WTC11 (cell line): Measurements from ENCODE around the gene CUTC. TPM values are rescaled to one million over a fixed set of nuclear protein-coding genes. Genes with fewer than 3 reads are reported as not detected.

ENCODE experiments used
- ATAC-seq: fragments of 200-7000 bp; cut with Tn5 transposase; 2 replicates; pipeline ENCODE4 v1.10.0; 2021; ENCODE audit warnings: mild to moderate bottlenecking, moderate library complexity
- CTCF ChIA-PET: fragments of 300-600 bp; sonication (Branson Sonifier 250); formaldehyde crosslinking; loops from one replicate; lab custom pipeline; 2021; ENCODE audit warnings: antibody characterized with exemption; lab: Charles Lee
- POLR2A ChIA-PET: fragments of 350-600 bp; sonication (Branson Sonifier 250); formaldehyde crosslinking; loops from one replicate; lab custom pipeline; 2021; ENCODE audit warnings: antibody characterized with exemption; lab: Charles Lee
- DNase-seq: peaks from one replicate; pipeline ENCODE4 v3.0.0; 2021; ENCODE audit warnings: low spot score
- H3K27ac Mint-ChIP-seq: 2 replicates; pipeline ENCODE4 v1.8.0; 2021; ENCODE audit warnings: mixed read lengths
- H3K27me3 Mint-ChIP-seq: 2 replicates; pipeline ENCODE4 v1.8.0; 2021; ENCODE audit warnings: low read depth, mild to moderate bottlenecking, moderate library complexity, mixed read lengths
- H3K36me3 Mint-ChIP-seq: 2 replicates; pipeline ENCODE4 v1.8.0; 2021; ENCODE audit warnings: mixed read lengths
- H3K4me1 Mint-ChIP-seq: 2 replicates; pipeline ENCODE4 v1.8.0; 2022; ENCODE audit warnings: mixed read lengths
- H3K4me3 Mint-ChIP-seq: 2 replicates; pipeline ENCODE4 v1.8.0; 2021; ENCODE audit warnings: mild to moderate bottlenecking, moderate library complexity, mixed read lengths
- H3K9me3 Mint-ChIP-seq: 2 replicates; pipeline ENCODE4 v1.8.0; 2021; ENCODE audit warnings: mixed read lengths
- ATF3 ChIP-seq: sonication (generic); formaldehyde crosslinking; conservative IDR thresholded peaks from 2 replicates; pipeline ENCODE4 v1.8.1; 2022; ENCODE audit warnings: mild to moderate bottlenecking, missing genetic modification reagents
- E2F5 ChIP-seq: sonication (generic); formaldehyde crosslinking; IDR thresholded peaks from 2 replicates; pipeline ENCODE4 v1.8.1; 2022; ENCODE audit warnings: mild to moderate bottlenecking, moderate library complexity, missing genetic modification reagents
- ERG ChIP-seq: fragments of 250-450 bp; sonication (Bioruptor Pico); IDR thresholded peaks from 2 replicates; pipeline ENCODE4 v1.8.0; 2021; ENCODE audit warnings: mild to moderate bottlenecking
- JAZF1 ChIP-seq: fragments of 250-450 bp; sonication (Bioruptor Pico); IDR thresholded peaks from 2 replicates; pipeline ENCODE4 v1.9.0; 2021; ENCODE audit warnings: moderate library complexity, mild to moderate bottlenecking, inconsistent platforms
- MLX ChIP-seq: sonication (generic); formaldehyde crosslinking; IDR thresholded peaks from 2 replicates; pipeline ENCODE4 v1.8.1; 2023; ENCODE audit warnings: mild to moderate bottlenecking, missing genetic modification reagents, moderate library complexity
- MXD4 ChIP-seq: fragments of 250-450 bp; sonication (Bioruptor Pico); IDR thresholded peaks from 2 replicates; pipeline ENCODE4 v1.8.0; 2021; ENCODE audit warnings: mild to moderate bottlenecking, moderate library complexity, borderline replicate concordance
- MYBL2 ChIP-seq: sonication (generic); formaldehyde crosslinking; IDR thresholded peaks from 2 replicates; pipeline ENCODE4 v1.8.1; 2023; ENCODE audit warnings: mild to moderate bottlenecking, moderate library complexity, missing genetic modification reagents
- NFE2L1 ChIP-seq: sonication (generic); formaldehyde crosslinking; IDR thresholded peaks from 2 replicates; pipeline ENCODE4 v1.8.1; 2023; ENCODE audit warnings: missing genetic modification reagents
- NFYB ChIP-seq: sonication (generic); formaldehyde crosslinking; conservative IDR thresholded peaks from 2 replicates; pipeline ENCODE4 v1.8.0; 2022; ENCODE audit warnings: low read depth, missing genetic modification reagents
- NR1H2 ChIP-seq: sonication (generic); formaldehyde crosslinking; IDR thresholded peaks from 2 replicates; pipeline ENCODE4 v1.9.0; 2021; ENCODE audit warnings: mild to moderate bottlenecking, moderate library complexity, missing genetic modification reagents
- NR2C2 ChIP-seq: sonication (generic); formaldehyde crosslinking; IDR thresholded peaks from 2 replicates; pipeline ENCODE4 v1.8.0; 2022; ENCODE audit warnings: mild to moderate bottlenecking, missing genetic modification reagents
- RORB ChIP-seq: fragments of 250-450 bp; sonication (Bioruptor Pico); IDR thresholded peaks from 2 replicates; pipeline ENCODE4 v1.9.0; 2021; ENCODE audit warnings: mild to moderate bottlenecking
- TEAD1 ChIP-seq: sonication (generic); formaldehyde crosslinking; IDR thresholded peaks from 2 replicates; pipeline ENCODE4 v1.8.0; 2022; ENCODE audit warnings: mild to moderate bottlenecking, missing genetic modification reagents
- ZBTB43 ChIP-seq: sonication (generic); formaldehyde crosslinking; IDR thresholded peaks from 2 replicates; pipeline ENCODE4 v1.8.1; 2023; ENCODE audit warnings: mild to moderate bottlenecking, missing genetic modification reagents
- total RNA-seq: library from RNA; stranded (reverse); gene quantifications from 3 replicates; pipeline ENCODE4 v1.2.3, GENCODE V29; 2021
- TF ChIP-seq, protein P1 (sequence below): sonication (generic); formaldehyde crosslinking; IDR thresholded peaks from 2 replicates; pipeline ENCODE4 v1.8.0; 2023; ENCODE audit warnings: missing genetic modification reagents
- TF ChIP-seq, protein P2 (sequence below): sonication (generic); formaldehyde crosslinking; IDR thresholded peaks from 2 replicates; pipeline ENCODE4 v1.8.0; 2023; ENCODE audit warnings: missing genetic modification reagents, mild to moderate bottlenecking, borderline replicate concordance
- TF ChIP-seq, protein P3 (sequence below): fragments of 250-450 bp; sonication (Bioruptor Pico); conservative IDR thresholded peaks from 2 replicates; pipeline ENCODE4 v1.9.0; 2021; ENCODE audit warnings: mild to moderate bottlenecking
- TF ChIP-seq, protein P4 (sequence below): sonication (generic); formaldehyde crosslinking; IDR thresholded peaks from 2 replicates; pipeline ENCODE4 v1.8.1; 2022; ENCODE audit warnings: low read depth, missing genetic modification reagents, borderline replicate concordance
- TF ChIP-seq, protein P5 (sequence below): sonication (generic); formaldehyde crosslinking; IDR thresholded peaks from 2 replicates; pipeline ENCODE4 v1.8.1; 2023; ENCODE audit warnings: mild to moderate bottlenecking, missing genetic modification reagents, borderline replicate concordance

CUTC gene
- total RNA-seq, 1 experiment from 2014 or later: 28.6 TPM

DNA sequence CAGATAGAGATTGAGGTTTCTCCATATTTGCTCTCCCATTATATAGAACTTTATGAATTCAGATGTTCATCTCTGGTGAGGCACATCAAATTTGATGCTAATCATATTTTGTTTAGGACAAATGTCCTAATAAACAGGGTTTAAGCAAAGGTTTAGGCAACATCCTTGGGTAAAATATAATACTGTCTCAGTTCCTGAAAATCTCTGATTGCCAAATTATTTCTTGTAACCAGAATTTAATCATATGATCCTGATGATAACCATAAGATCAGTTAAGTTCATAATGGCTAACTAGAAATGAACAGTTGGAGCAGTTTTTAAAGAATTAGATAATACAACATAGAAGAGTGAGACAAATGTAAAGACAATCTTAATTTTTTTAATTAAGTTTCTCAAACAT lies 18.6 kb downstream of the CUTC start:
- Mint-ChIP-seq H3K4me1 (no peaks in the 10 kb centered on the region), H3K27me3 (no peaks in the 10 kb centered on the region), H3K9me3 (no peaks in the 10 kb centered on the region), H3K36me3 (peaks cover 54% of the 10 kb centered on the region), H3K4me3 (no peak overlapping the region), H3K27ac (no peak overlapping the region)
- POLR2A ChIA-PET: no interaction called here
- DNase-seq: no peak
- no peak for ATAC-seq
- no peak for TF ChIP-seq ATF3 (CRISPR knock-in tag)
- no peak for TF ChIP-seq E2F5 (CRISPR knock-in tag)
- no peak for TF ChIP-seq ZBTB43
- no peak for TF ChIP-seq RORB
- no peak for TF ChIP-seq NFE2L1
- TF ChIP-seq ERG (CRISPR knock-in tag): no peak
- TF ChIP-seq MLX (CRISPR knock-in tag): no peak
- no peak for TF ChIP-seq TEAD1
- TF ChIP-seq NR1H2 (CRISPR knock-in tag): no peak
- TF ChIP-seq, protein P1, sequence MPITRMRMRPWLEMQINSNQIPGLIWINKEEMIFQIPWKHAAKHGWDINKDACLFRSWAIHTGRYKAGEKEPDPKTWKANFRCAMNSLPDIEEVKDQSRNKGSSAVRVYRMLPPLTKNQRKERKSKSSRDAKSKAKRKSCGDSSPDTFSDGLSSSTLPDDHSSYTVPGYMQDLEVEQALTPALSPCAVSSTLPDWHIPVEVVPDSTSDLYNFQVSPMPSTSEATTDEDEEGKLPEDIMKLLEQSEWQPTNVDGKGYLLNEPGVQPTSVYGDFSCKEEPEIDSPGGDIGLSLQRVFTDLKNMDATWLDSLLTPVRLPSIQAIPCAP: no peak
- TF ChIP-seq, protein P2, sequence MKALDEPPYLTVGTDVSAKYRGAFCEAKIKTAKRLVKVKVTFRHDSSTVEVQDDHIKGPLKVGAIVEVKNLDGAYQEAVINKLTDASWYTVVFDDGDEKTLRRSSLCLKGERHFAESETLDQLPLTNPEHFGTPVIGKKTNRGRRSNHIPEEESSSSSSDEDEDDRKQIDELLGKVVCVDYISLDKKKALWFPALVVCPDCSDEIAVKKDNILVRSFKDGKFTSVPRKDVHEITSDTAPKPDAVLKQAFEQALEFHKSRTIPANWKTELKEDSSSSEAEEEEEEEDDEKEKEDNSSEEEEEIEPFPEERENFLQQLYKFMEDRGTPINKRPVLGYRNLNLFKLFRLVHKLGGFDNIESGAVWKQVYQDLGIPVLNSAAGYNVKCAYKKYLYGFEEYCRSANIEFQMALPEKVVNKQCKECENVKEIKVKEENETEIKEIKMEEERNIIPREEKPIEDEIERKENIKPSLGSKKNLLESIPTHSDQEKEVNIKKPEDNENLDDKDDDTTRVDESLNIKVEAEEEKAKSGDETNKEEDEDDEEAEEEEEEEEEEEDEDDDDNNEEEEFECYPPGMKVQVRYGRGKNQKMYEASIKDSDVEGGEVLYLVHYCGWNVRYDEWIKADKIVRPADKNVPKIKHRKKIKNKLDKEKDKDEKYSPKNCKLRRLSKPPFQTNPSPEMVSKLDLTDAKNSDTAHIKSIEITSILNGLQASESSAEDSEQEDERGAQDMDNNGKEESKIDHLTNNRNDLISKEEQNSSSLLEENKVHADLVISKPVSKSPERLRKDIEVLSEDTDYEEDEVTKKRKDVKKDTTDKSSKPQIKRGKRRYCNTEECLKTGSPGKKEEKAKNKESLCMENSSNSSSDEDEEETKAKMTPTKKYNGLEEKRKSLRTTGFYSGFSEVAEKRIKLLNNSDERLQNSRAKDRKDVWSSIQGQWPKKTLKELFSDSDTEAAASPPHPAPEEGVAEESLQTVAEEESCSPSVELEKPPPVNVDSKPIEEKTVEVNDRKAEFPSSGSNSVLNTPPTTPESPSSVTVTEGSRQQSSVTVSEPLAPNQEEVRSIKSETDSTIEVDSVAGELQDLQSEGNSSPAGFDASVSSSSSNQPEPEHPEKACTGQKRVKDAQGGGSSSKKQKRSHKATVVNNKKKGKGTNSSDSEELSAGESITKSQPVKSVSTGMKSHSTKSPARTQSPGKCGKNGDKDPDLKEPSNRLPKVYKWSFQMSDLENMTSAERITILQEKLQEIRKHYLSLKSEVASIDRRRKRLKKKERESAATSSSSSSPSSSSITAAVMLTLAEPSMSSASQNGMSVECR: no peak
- TF ChIP-seq NFYB (CRISPR knock-in tag): no peak
- TF ChIP-seq NR2C2 (CRISPR knock-in tag): no peak
- TF ChIP-seq, protein P3, sequence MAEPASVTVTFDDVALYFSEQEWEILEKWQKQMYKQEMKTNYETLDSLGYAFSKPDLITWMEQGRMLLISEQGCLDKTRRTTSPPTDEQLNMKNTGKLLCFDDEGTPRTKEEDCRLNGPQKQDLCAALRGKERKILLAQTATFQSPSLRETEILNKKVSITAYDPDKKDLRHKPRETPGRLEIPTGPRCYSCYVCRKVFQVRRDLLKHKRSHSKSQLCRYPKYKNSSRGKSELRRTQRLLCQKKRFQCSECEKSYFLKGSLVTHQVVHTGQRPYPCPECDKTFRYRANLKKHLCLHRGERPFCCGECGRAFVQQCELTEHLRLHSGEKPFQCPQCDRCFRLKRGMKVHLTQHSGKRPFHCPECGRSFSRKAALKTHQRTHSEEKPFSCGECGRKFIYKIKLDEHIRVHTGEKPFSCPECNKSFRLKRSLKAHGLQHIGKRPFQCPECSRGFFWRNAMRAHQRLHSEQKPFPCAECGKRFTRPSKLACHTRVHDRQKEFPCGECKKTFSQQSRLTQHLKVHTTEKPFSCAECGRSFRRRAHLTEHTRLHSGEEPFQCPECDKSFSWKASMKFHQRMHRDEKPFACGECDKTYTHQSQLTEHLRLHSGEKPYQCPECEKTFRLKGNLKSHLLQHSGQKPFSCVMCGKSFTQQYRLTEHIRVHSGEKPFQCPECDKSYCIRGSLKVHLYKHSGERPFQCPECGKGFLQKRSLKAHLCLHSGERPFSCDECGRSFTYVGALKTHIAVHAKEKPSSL (CRISPR knock-in tag): no peak
- no peak for TF ChIP-seq MYBL2 (CRISPR knock-in tag)
- TF ChIP-seq, protein P4, sequence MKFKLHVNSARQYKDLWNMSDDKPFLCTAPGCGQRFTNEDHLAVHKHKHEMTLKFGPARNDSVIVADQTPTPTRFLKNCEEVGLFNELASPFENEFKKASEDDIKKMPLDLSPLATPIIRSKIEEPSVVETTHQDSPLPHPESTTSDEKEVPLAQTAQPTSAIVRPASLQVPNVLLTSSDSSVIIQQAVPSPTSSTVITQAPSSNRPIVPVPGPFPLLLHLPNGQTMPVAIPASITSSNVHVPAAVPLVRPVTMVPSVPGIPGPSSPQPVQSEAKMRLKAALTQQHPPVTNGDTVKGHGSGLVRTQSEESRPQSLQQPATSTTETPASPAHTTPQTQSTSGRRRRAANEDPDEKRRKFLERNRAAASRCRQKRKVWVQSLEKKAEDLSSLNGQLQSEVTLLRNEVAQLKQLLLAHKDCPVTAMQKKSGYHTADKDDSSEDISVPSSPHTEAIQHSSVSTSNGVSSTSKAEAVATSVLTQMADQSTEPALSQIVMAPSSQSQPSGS (CRISPR knock-in tag): no peak
- TF ChIP-seq JAZF1 (CRISPR knock-in tag): no peak
- no peak for TF ChIP-seq MXD4
- TF ChIP-seq, protein P5, sequence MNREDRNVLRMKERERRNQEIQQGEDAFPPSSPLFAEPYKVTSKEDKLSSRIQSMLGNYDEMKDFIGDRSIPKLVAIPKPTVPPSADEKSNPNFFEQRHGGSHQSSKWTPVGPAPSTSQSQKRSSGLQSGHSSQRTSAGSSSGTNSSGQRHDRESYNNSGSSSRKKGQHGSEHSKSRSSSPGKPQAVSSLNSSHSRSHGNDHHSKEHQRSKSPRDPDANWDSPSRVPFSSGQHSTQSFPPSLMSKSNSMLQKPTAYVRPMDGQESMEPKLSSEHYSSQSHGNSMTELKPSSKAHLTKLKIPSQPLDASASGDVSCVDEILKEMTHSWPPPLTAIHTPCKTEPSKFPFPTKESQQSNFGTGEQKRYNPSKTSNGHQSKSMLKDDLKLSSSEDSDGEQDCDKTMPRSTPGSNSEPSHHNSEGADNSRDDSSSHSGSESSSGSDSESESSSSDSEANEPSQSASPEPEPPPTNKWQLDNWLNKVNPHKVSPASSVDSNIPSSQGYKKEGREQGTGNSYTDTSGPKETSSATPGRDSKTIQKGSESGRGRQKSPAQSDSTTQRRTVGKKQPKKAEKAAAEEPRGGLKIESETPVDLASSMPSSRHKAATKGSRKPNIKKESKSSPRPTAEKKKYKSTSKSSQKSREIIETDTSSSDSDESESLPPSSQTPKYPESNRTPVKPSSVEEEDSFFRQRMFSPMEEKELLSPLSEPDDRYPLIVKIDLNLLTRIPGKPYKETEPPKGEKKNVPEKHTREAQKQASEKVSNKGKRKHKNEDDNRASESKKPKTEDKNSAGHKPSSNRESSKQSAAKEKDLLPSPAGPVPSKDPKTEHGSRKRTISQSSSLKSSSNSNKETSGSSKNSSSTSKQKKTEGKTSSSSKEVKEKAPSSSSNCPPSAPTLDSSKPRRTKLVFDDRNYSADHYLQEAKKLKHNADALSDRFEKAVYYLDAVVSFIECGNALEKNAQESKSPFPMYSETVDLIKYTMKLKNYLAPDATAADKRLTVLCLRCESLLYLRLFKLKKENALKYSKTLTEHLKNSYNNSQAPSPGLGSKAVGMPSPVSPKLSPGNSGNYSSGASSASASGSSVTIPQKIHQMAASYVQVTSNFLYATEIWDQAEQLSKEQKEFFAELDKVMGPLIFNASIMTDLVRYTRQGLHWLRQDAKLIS (CRISPR knock-in tag): no peak
- CTCF ChIA-PET: no interaction called here
